ENCODE results near the gene PIH1D1.
A peak's percentile ranks its signal among the peaks of the same experiment; 100 is the strongest.

Gene PIH1D1

DNA sequence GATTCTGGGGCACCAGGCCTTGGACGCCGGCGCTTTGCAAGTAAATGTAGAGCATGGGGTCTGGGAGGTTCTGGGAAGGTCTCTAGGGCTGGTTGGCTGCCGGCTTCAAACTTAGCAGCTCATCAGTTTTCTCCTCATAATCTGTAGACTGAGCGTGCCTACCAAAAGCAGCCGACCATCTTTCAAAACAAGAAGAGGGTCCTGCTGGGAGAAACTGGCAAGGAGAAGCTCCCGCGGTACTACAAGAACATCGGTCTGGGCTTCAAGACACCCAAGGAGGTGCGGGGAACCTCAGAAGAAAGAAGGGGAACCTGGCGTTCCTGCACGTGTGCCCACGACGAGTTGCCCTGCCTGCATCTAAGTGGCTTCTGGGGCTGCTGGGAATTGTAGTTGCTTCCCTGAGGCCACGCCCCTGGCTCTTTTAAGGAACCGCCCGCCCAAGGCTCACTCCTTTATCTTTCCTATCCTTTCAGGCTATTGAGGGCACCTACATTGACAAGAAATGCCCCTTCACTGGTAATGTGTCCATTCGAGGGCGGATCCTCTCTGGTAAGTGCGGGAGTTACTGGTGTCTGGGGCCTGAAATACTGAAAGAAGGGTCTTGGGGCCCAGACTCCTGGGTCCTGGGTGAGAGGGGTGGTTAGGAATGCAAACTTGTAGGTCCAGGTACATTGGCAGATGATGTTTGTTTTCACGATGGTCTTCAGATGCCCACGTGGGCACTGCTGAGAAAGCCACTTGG lies 45.6 kb upstream of the PIH1D1 start:
- peak overlapping the region; percentile 89 for H3K4me3 ChIP-seq (ENCODE audit: low read depth, low read length)
- peaks cover 7% of the 10 kb centered on the region for H3K4me1 ChIP-seq (ENCODE audit: control insufficient read depth, insufficient read depth, low read length)
- ChIA-PET CTCF (interaction anchor here (0.5 to 2.0 kb wide), 5 partner anchors 11 to 460 kb away, joined by 3 to 5 read pairs (median 3); no protein-coding TSS in a partner anchor), POLR2A (interaction anchor here (0.6 to 2.4 kb wide), 5 partner anchors 9 to 144 kb away, joined by 3 to 26 read pairs (median 18); partner anchors contain the start of genes RPL13A, RRAS and SCAF1)
- H3K36me3 ChIP-seq (ENCODE audit: control insufficient read depth in 2 of 2, insufficient read depth in 1 of 2, low read length in 2 of 2), result peaks cover 15 to 47% of the 10 kb centered on the region in 2 experiments
- H3K9me3 ChIP-seq (ENCODE audit: control insufficient read depth, insufficient read depth, low read depth, low read length), result no peaks in the 10 kb centered on the region
- H3K27ac ChIP-seq (ENCODE audit: extremely low read depth, low read depth, low read length), result peak overlapping the region; percentile 87
- no peak for TF ChIP-seq ZNF391 (tag by site-specific recombination; IDR thresholded peaks at IDR 0.05; ENCODE audit: borderline replicate concordance, low read depth)
- TF ChIP-seq, protein P1, sequence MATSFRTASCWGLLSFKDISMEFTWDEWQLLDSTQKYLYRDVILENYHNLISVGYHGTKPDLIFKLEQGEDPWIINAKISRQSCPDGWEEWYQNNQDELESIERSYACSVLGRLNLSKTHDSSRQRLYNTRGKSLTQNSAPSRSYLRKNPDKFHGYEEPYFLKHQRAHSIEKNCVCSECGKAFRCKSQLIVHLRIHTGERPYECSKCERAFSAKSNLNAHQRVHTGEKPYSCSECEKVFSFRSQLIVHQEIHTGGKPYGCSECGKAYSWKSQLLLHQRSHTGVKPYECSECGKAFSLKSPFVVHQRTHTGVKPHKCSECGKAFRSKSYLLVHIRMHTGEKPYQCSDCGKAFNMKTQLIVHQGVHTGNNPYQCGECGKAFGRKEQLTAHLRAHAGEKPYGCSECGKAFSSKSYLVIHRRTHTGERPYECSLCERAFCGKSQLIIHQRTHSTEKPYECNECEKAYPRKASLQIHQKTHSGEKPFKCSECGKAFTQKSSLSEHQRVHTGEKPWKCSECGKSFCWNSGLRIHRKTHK (tag by site-specific recombination; IDR thresholded peaks at IDR 0.05), result no peak
- no peak for TF ChIP-seq ZNF501 (tag by site-specific recombination; IDR thresholded peaks at IDR 0.05)
- peak; percentile 85 for TF ChIP-seq ZNF335 (tag by site-specific recombination; conservative IDR thresholded peaks at IDR 0.05)
- no peak for TF ChIP-seq ZNF558 (tag by site-specific recombination; IDR thresholded peaks at IDR 0.05)
- no peak for TF ChIP-seq ZNF426 (tag by site-specific recombination; IDR thresholded peaks at IDR 0.05)
- TF ChIP-seq ZNF292 (tag by site-specific recombination; IDR thresholded peaks at IDR 0.05; ENCODE audit: borderline replicate concordance, low read depth), result no peak
- peak; percentile 49; the same call in 1 of the 2 replicates for TF ChIP-seq ZXDB (tag by site-specific recombination; IDR thresholded peaks at IDR 0.05)
- TF ChIP-seq ZNF830 (tag by site-specific recombination; IDR thresholded peaks at IDR 0.05; ENCODE audit: low read depth), result no peak
- TF ChIP-seq KLF9 (tag by site-specific recombination; IDR thresholded peaks at IDR 0.05; ENCODE audit: low read depth), result 0 out of 2 replicates have a peak, but pooled peaks have one; percentile 25
- no peak for TF ChIP-seq ZNF514 (tag by site-specific recombination; IDR thresholded peaks at IDR 0.05)
- peak; percentile 34; the same call in 1 of the 2 replicates for TF ChIP-seq KLF1 (tag by site-specific recombination; IDR thresholded peaks at IDR 0.05)
- no peak for TF ChIP-seq ZNF16 (tag by site-specific recombination; IDR thresholded peaks at IDR 0.05; ENCODE audit: low read depth)
- TF ChIP-seq, protein P2, sequence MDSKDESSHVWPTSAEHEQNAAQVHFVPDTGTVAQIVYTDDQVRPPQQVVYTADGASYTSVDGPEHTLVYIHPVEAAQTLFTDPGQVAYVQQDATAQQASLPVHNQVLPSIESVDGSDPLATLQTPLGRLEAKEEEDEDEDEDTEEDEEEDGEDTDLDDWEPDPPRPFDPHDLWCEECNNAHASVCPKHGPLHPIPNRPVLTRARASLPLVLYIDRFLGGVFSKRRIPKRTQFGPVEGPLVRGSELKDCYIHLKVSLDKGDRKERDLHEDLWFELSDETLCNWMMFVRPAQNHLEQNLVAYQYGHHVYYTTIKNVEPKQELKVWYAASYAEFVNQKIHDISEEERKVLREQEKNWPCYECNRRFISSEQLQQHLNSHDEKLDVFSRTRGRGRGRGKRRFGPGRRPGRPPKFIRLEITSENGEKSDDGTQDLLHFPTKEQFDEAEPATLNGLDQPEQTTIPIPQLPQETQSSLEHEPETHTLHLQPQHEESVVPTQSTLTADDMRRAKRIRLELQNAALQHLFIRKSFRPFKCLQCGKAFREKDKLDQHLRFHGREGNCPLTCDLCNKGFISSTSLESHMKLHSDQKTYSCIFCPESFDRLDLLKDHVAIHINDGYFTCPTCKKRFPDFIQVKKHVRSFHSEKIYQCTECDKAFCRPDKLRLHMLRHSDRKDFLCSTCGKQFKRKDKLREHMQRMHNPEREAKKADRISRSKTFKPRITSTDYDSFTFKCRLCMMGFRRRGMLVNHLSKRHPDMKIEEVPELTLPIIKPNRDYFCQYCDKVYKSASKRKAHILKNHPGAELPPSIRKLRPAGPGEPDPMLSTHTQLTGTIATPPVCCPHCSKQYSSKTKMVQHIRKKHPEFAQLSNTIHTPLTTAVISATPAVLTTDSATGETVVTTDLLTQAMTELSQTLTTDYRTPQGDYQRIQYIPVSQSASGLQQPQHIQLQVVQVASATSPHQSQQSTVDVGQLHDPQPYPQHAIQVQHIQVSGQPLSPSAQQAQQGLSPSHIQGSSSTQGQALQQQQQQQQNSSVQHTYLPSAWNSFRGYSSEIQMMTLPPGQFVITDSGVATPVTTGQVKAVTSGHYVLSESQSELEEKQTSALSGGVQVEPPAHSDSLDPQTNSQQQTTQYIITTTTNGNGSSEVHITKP (tag by site-specific recombination; IDR thresholded peaks at IDR 0.05), result 0 out of 2 replicates have a peak, but pooled peaks have one; percentile 16
- no peak for TF ChIP-seq ZNF585B (tag by site-specific recombination; IDR thresholded peaks at IDR 0.05)
- no peak for TF ChIP-seq ATF2 (tag by site-specific recombination; IDR thresholded peaks at IDR 0.05; ENCODE audit: low read depth)
- TF ChIP-seq OVOL3 (tag by site-specific recombination; IDR thresholded peaks at IDR 0.05), result no peak
- TF ChIP-seq ZNF624 (tag by site-specific recombination; IDR thresholded peaks at IDR 0.05), result no peak
- 0 out of 2 replicates have a peak, but pooled peaks have one; percentile 21 for TF ChIP-seq ZNF660 (tag by site-specific recombination; IDR thresholded peaks at IDR 0.05)
- TF ChIP-seq, protein P3, sequence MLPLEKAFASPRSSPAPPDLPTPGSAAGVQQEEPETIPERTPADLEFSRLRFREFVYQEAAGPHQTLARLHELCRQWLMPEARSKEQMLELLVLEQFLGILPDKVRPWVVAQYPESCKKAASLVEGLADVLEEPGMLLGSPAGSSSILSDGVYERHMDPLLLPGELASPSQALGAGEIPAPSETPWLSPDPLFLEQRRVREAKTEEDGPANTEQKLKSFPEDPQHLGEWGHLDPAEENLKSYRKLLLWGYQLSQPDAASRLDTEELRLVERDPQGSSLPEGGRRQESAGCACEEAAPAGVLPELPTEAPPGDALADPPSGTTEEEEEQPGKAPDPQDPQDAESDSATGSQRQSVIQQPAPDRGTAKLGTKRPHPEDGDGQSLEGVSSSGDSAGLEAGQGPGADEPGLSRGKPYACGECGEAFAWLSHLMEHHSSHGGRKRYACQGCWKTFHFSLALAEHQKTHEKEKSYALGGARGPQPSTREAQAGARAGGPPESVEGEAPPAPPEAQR (tag by site-specific recombination; IDR thresholded peaks at IDR 0.05), result no peak
- no peak for TF ChIP-seq ZNF792 (tag by site-specific recombination; IDR thresholded peaks at IDR 0.05)
- no peak for TF ChIP-seq ZNF174 (tag by site-specific recombination; IDR thresholded peaks at IDR 0.05)
- TF ChIP-seq ZFP37 (tag by site-specific recombination; IDR thresholded peaks at IDR 0.05), result no peak
- no peak for TF ChIP-seq ZNF658 (tag by site-specific recombination; IDR thresholded peaks at IDR 0.05)
- TF ChIP-seq ZNF561 (tag by site-specific recombination; IDR thresholded peaks at IDR 0.05; ENCODE audit: borderline replicate concordance), result peak; percentile 25; the same call in 1 of the 2 replicates
- peak; percentile 76; the same call in 1 of the 2 replicates for TF ChIP-seq ZNF76 (tag by site-specific recombination; IDR thresholded peaks at IDR 0.05; ENCODE audit: borderline replicate concordance, low read depth)
- TF ChIP-seq HIC1 (tag by site-specific recombination; IDR thresholded peaks at IDR 0.05), result peak; percentile 72
